Uterus (tissue), 2 donors: Measurements from ENCODE around the gene PTPN6.

ENCODE experiments used
- CTCF ChIP-seq, 4 experiments: fragments of 200-600 bp in 2 of 4; fragments of 450-650 bp in 2 of 4; sonication (generic) in 2 of 4; IDR thresholded peaks; one replicate each; pipeline ENCODE4 v1.5.1; 2016 to 2019; ENCODE audit warnings: antibody characterized with exemption in 4 of 4, mild to moderate bottlenecking in 2 of 4, moderate library complexity in 1 of 4
- POLR2A ChIP-seq, 2 donors: fragments of 450-650 bp; IDR thresholded peaks; one replicate each; pipeline ENCODE4 v1.6.1; 2016; ENCODE audit warnings: antibody characterized with exemption in 2 of 2, mild to moderate bottlenecking in 1 of 2, moderate library complexity in 1 of 2

GRCh38 chr12:6936194-6936635 lies 14.9 kb upstream of the PTPN6 start:
- TF ChIP-seq CTCF (IDR thresholded peaks at IDR 0.05) (no peak), POLR2A (IDR thresholded peaks at IDR 0.05) (no peak)
